ENCODE results near the gene HPCAL1.

DNA sequence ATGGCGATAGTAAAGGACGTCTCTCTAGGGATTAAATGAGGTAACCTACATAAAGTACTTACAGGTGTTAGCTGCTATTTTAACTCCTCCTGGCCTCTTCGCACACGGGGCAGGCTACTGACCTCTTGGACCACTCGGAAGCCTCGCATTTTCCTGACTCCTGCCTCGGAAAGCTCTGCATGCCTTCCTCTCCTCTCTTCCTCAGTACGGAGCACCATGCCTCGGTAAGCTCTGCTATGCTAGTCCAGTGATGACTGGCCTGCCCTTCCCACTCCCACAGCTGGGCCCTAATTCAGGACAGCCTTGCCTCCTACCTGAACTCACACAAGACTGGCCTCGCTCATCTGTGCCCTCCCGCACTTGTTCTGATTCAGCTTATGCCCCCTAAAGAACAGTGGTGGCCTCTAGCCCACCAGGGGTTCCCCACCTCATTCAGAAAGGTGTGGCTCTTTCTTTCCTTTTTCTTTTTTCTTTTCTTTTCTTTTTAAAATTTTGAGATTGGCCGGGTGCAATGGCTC, 22.7 kb upstream of the HPCAL1 start:
- TF ChIP-seq, protein P1, sequence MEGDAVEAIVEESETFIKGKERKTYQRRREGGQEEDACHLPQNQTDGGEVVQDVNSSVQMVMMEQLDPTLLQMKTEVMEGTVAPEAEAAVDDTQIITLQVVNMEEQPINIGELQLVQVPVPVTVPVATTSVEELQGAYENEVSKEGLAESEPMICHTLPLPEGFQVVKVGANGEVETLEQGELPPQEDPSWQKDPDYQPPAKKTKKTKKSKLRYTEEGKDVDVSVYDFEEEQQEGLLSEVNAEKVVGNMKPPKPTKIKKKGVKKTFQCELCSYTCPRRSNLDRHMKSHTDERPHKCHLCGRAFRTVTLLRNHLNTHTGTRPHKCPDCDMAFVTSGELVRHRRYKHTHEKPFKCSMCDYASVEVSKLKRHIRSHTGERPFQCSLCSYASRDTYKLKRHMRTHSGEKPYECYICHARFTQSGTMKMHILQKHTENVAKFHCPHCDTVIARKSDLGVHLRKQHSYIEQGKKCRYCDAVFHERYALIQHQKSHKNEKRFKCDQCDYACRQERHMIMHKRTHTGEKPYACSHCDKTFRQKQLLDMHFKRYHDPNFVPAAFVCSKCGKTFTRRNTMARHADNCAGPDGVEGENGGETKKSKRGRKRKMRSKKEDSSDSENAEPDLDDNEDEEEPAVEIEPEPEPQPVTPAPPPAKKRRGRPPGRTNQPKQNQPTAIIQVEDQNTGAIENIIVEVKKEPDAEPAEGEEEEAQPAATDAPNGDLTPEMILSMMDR (conservative IDR thresholded peaks at IDR 0.05; ENCODE audit: low read depth in 2 of 2) = no peak
- TF ChIP-seq EZH2 (IDR thresholded peaks at IDR 0.05; ENCODE audit: low read depth, unreplicated experiment) (no peak), NANOG (IDR thresholded peaks at IDR 0.05; ENCODE audit: borderline replicate concordance) (no peak), POLR2AphosphoS5 (IDR thresholded peaks at IDR 0.05; ENCODE audit: low read depth) (no peak), ZNF331 (CRISPR knock-in tag; IDR thresholded peaks at IDR 0.05; ENCODE audit: low read depth) (no peak), CREB1 (CRISPR knock-in tag; IDR thresholded peaks at IDR 0.05; ENCODE audit: low read depth) (no peak), EZH2phosphoT487 (IDR thresholded peaks at IDR 0.05; ENCODE audit: unreplicated experiment) (no peak), JUNB (IDR thresholded peaks at IDR 0.05; ENCODE audit: unreplicated experiment) (no peak)
- TF ChIP-seq, protein P2, sequence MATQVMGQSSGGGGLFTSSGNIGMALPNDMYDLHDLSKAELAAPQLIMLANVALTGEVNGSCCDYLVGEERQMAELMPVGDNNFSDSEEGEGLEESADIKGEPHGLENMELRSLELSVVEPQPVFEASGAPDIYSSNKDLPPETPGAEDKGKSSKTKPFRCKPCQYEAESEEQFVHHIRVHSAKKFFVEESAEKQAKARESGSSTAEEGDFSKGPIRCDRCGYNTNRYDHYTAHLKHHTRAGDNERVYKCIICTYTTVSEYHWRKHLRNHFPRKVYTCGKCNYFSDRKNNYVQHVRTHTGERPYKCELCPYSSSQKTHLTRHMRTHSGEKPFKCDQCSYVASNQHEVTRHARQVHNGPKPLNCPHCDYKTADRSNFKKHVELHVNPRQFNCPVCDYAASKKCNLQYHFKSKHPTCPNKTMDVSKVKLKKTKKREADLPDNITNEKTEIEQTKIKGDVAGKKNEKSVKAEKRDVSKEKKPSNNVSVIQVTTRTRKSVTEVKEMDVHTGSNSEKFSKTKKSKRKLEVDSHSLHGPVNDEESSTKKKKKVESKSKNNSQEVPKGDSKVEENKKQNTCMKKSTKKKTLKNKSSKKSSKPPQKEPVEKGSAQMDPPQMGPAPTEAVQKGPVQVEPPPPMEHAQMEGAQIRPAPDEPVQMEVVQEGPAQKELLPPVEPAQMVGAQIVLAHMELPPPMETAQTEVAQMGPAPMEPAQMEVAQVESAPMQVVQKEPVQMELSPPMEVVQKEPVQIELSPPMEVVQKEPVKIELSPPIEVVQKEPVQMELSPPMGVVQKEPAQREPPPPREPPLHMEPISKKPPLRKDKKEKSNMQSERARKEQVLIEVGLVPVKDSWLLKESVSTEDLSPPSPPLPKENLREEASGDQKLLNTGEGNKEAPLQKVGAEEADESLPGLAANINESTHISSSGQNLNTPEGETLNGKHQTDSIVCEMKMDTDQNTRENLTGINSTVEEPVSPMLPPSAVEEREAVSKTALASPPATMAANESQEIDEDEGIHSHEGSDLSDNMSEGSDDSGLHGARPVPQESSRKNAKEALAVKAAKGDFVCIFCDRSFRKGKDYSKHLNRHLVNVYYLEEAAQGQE (IDR thresholded peaks at IDR 0.05; ENCODE audit: unreplicated experiment) = no peak

Measured in GM23338 (cell line).